IPS DF 19.7 (cell line): ENCODE data around the gene FRMD4B.

Source experiments
- DNase-seq: peaks from one replicate; pipeline ENCODE4 v3.0.0-alpha.2; 2013; ENCODE audit warnings: low read depth, low spot score

The FRMD4B gene

GRCh38 chr3:69364354-69364753 is 21.5 kb downstream of the FRMD4B start:
- DNase-seq, result no peak

DNA sequence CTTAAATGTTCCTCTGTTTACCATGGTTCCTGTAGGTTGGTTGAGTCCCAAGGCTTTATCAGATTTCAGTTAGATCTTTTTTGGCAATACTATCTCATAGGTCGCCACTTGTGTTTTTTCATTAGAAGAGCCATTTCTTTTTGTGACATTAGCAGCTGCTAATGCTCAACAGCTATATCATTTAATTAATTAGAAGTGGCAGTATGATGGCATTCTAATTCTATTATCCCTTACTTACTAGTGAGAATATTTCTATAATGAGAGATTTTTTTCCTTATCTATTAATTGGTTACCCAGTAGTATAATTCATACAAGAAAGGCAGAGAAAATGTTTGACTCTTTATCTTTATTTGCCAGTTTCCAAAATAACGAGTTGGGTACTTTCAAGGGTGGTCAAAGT is 25.2 kb downstream of the FRMD4B start:
- no peak for DNase-seq

DNA sequence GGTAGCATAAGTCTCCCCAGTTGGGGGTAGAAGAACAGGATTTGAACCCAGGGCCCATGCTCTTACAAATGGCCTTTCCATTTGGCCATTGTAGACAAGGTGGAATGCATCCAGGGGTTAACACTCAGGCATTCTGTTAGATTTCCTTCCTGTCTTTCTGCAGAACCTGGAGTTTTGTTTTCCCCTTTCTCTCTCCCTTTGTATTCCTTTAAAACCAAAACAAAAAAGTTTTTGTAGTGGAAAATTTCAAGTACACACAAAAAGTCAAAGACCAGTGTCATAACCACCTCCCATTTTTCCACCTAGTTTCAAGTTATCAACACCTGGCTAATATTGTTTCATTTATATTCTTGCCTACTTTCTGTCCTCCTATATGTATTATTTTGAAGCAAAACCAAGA is 26.0 kb downstream of the FRMD4B start:
- DNase-seq, result no peak

GRCh38 chr3:69359339-69359893 is 26.5 kb downstream of the FRMD4B start:
- no peak for DNase-seq

DNA sequence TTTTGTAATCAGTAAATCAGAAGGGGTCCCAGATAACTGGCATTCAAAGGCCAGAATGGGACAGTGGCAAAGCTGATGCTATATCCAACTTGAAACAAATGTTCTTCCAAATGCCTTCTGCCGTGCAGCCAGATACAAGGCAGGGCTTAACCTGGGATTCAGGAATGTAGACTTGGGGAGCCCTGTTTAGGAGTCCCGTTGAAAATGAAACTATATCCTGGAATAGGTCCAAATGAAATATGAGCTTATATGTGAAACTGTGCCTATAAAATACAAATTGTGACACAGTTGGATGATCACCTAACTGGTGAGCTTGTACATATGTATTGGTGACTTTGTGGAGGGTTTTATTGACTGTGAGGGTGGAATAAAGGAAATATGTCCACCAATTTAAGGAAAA is 28.7 kb downstream of the FRMD4B start:
- no peak for DNase-seq

DNA sequence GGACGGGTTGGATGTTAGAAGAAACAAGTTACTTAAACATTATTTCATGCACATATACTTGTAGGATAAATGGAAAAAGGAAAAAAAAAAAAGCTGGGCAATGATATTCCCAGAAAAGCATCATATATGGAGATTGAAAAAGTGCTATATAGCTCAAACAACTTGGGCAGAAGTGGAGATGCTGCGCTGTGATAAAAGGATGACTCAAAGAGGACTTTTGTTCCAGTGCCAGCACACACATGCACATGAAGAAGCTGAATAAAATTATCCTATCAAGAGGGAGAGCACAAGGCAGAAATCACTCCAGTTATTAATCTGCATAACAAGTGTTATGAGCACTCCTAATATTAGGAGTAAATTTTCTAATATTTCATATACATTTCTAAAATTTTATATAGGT is 30.9 kb downstream of the FRMD4B start:
- no peak for DNase-seq

GRCh38 chr3:69353503-69353902 is 32.4 kb downstream of the FRMD4B start:
- no peak for DNase-seq

GRCh38 chr3:69353088-69353478 is 32.8 kb downstream of the FRMD4B start:
- DNase-seq, result no peak

DNA sequence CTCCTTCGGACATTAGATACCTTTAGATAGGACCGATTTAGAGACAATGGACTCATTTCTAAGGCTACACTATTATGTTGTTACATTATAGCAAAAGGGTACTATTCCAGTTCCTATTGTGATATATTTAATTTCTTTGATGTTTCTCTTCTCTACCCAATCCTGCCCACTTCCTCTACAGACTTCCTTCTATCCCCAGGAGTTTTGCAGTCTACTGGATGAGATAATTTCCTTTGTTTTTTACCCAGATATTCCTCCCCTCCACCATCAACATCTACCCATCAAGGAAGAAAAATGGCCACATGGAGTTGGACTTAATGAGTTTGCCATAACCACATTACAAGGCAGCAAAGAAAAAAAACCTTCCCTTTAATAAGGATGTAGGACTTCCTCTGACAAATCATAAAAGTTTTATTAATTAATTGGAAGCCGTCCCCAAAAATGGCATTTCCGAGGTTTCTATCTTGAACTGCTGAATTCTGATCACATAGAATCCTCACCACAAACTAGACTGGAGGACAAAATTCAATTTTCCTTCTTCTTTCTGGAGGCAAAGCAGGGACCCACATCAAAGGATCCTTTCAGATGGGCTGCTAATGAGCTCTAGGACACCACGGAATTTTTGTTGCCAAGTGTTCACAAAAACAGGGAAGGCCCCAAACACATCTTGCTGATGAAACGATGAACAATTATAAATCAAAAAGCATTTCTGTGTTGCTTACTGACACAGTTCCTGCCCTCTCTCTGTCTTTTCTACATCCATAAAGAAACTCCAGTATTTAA is 33.4 kb downstream of the FRMD4B start:
- DNase-seq, result no peak

DNA sequence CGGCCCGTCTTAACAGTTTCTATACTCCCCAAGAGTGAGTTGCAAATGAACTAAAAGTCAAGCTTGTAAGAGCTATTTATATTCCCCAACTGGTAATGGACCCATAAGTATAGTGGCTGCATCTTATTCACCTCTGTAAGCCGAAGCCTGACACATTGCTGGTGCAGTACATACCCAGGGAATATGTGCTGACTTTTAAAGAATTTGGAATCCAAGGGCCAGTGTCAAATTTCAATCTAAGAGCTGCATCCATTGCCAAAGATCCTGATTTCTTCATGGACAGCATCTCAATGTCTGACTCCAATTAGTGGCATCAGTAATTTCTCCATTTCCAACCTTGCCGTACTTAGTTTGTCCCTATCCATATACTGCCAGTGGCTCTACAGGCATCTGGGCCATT is 42.0 kb downstream of the FRMD4B start:
- no peak for DNase-seq

GRCh38 chr3:69342074-69342473 is 43.8 kb downstream of the FRMD4B start:
- no peak for DNase-seq

GRCh38 chr3:69339760-69340159 is 46.1 kb downstream of the FRMD4B start:
- DNase-seq, result no peak

- DNase-seq, result no peak
These were observed 47.0 kb downstream of the FRMD4B start for GRCh38 chr3:69338911-69339310.

DNA sequence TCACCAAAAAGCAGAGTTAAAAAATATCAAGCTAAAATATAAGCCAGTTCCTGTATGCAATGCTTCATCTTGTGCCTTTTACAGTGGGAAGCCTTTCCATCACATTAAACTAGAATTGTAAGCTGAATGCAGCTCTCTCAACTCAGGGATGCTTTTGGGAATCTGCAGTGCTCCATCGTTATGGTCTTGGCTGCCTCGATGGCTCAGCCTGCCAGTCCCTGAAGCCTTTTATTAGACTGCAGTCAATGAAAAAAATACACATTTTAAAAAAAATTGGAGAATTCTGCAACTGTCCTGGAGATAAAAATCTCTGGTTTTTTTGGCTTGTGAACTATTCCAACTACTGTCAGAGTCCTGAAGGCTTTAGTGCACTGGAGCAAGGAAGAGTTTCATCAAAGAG is 53.0 kb downstream of the FRMD4B start:
- no peak for DNase-seq

DNA sequence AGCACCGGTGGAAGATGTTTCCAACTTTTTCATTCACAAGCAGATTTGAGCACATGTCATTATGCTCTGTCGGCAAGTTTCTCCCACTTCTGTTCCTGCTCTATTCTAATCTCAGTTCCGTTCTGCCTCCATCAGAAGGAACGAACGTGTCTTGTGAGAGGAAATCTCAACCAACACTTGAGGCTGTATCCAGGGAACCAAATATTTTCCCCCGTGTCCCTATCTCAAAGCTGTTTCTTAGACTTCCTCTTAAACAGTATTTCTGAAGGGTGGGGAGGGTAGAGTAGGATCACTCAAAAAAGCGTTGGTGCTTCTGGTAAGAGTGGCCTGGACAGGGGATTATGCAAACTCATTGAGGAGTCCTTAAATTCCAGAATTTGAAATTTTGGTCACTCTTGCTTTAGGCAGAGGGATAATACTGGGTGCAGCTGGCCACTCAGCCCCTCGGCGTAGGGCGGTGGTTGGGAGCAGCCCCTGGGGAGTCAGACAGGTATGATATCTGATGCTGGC is 54.9 kb downstream of the FRMD4B start:
- no peak for DNase-seq

GRCh38 chr3:69329892-69330291 is 56.0 kb downstream of the FRMD4B start:
- no peak for DNase-seq

DNA sequence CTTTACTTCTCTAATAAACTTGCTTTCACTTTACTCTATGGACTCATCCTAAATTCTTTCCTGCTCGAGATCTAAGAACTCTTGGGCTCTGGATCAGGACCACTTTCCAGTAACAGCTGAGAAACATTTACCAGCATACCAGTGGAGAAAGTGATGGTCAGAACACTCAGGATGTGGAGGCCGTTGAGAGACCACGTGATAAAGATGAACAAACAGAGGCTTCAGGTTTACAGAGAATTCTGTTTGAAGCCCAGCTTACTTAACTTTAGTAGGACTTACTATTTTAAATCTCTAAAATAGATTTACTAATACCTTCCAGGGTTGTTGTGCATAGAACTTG is 57.0 kb downstream of the FRMD4B start:
- DNase-seq, result no peak

- DNase-seq, result no peak
These were observed 57.6 kb downstream of the FRMD4B start for GRCh38 chr3:69328103-69328962.

DNA sequence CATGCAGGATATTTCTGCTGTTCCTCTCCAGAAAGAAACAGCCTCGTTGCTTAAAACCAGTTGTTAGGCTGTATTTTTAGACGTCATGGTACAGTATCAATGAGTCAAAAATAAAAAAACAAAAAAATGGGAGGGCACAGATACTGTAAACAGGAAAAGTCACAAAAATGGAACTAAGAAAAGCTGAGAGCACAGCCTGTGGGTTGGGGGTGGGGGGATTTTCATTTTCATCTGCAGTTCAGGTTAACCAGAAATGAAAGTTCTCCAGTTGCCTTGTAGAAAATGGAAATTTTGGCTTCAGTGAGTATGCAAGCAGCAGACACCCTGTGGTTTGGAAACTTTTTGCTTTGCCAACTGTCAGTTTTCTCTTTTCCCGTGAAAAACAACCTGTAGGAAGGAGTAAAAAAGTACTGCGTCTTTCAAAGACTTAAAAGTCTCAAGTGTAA is 59.0 kb downstream of the FRMD4B start:
- no peak for DNase-seq

DNA sequence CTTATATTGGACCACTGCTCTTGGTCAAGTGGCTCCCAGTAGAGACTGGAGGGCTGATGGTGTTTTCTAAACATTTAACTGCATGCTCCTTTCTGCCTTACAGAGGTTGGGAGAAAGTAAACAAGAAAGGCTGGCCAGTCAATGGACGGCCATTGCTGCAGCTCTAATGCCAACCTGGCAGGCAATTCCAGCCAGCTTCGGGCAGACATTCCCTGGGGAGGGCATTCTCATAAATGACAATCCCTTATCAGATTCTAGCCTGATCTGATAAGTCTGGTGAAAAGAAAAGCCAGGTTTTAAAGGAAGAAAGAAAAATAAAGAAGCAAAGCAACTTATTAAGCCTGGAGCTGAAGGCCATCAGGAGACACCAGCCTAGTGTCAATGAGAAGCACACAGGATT is 60.7 kb downstream of the FRMD4B start:
- no peak for DNase-seq

DNA sequence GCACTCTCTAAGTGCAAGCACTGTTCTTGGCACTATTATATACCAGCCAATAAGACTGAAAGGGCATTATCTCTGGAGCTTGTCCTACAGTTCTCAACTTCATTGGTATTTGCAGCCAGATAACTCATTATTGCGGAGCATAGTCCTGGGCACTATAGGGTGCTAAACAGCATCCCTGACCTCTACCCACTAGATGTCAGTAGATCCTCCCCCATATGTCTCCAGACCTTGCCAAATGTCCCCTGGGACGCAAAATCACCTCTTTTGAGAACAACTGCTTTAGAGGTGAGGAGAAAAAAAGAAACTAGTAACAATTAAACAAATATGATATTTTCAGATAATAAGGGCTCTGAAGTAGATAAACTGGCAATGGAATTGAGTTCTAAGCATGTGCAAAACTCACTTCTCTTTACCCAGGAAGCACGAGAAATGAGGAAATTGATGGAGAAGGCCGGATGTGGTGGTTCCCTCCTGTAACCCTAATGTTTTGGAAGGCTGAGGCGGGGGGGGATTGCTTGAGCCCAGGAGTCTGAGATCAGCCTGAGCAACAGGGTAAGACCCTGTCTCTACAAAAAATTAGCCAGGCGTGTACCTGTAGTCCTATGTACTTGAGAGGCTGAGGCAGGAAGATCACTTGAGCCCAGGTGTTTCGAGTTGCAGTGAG is 61.4 kb downstream of the FRMD4B start:
- DNase-seq, result no peak

GRCh38 chr3:69323941-69324340 is 61.9 kb downstream of the FRMD4B start:
- DNase-seq, result no peak
